Measurements from ENCODE around the gene CABP4. TPM values are rescaled to one million over a fixed set of nuclear protein-coding genes. Genes with fewer than 3 reads are reported as not detected.

Gene CABP4
- total RNA-seq, 1 experiment from 2014 or later: not detected

- ChIA-PET POLR2A (interaction anchor here (0.5 kb wide), 1 partner anchor 28 kb away, joined by 3 read pairs; the partner anchor contains the start of gene CORO1B), CTCF (interaction anchor here (0.5 to 3.6 kb wide), 5 partner anchors 14 to 33 kb away, joined by 3 to 22 read pairs (median 4); partner anchors contain the start of genes PPP1CA and RAD9A)
- Mint-ChIP-seq H3K27me3 (ENCODE audit: low read depth) (peaks cover 16% of the 10 kb centered on the region), H3K9me3 (no peaks in the 10 kb centered on the region), H3K36me3 (no peaks in the 10 kb centered on the region), H3K4me1 (peaks cover 14% of the 10 kb centered on the region), H3K27ac (peak within 1 kb of the TSS; percentile 13), H3K4me3 (peak within 1 kb of the TSS; percentile 74)
- TF ChIP-seq ZNF396 (CRISPR knock-in tag; IDR thresholded peaks at IDR 0.05; ENCODE audit: borderline replicate concordance) (no peak), NFYB (CRISPR knock-in tag; conservative IDR thresholded peaks at IDR 0.05; ENCODE audit: low read depth) (no peak), ZNF281 (CRISPR knock-in tag; IDR thresholded peaks at IDR 0.05) (peak; percentile 62; the same call in 1 of the 2 replicates), SOX15 (CRISPR knock-in tag; IDR thresholded peaks at IDR 0.05) (no peak), GRHL2 (CRISPR knock-in tag; IDR thresholded peaks at IDR 0.05; ENCODE audit: insufficient replicate concordance, severe bottlenecking) (no peak), ZNF423 (CRISPR knock-in tag; IDR thresholded peaks at IDR 0.05) (no peak), FOXP4 (CRISPR knock-in tag; IDR thresholded peaks at IDR 0.05) (0 out of 2 replicates have a peak, but pooled peaks have one; percentile 26), OVOL2 (CRISPR knock-in tag; IDR thresholded peaks at IDR 0.05; ENCODE audit: borderline replicate concordance) (no peak), ZBTB43 (CRISPR knock-in tag; IDR thresholded peaks at IDR 0.05) (no peak)
- ATAC-seq: peak; percentile 46
- peak; percentile 66 for DNase-seq (ENCODE audit: low spot score)
Measured at GRCh38 chr11:67415501-67416304, 39.5 kb upstream of the CABP4 start, which contains the start of gene CARNS1. Gene CARNS1 (plus strand): TSS chr11:67415678. CDS start chr11:67416200, 522 bp downstream.

- POLR2A ChIA-PET: interaction anchor here (2.3 kb wide), 1 partner anchor 15 kb away, joined by 7 read pairs; the partner anchor contains the start of gene PPP1CA
- no peaks in the 10 kb centered on the region for H3K9me3 Mint-ChIP-seq
- CTCF ChIA-PET: interaction anchor here (1.2 to 1.6 kb wide), 2 partner anchors 15 to 34 kb away, joined by 3 to 5 read pairs; partner anchors contain the start of gene PPP1CA
- H3K36me3 Mint-ChIP-seq: no peaks in the 10 kb centered on the region
- H3K27ac Mint-ChIP-seq: peak overlapping the region; percentile 81
- peak overlapping the region; percentile 65 for H3K4me3 Mint-ChIP-seq
- peaks cover 20% of the 10 kb centered on the region for H3K27me3 Mint-ChIP-seq (ENCODE audit: low read depth)
- H3K4me1 Mint-ChIP-seq: peaks cover 17% of the 10 kb centered on the region
- DNase-seq (ENCODE audit: low spot score): no peak
- TF ChIP-seq ZNF671 (CRISPR knock-in tag; IDR thresholded peaks at IDR 0.05): no peak
- no peak for TF ChIP-seq ERG (CRISPR knock-in tag; IDR thresholded peaks at IDR 0.05)
- no peak for TF ChIP-seq MAX (CRISPR knock-in tag; IDR thresholded peaks at IDR 0.05)
- TF ChIP-seq FOXP4 (CRISPR knock-in tag; IDR thresholded peaks at IDR 0.05): 0 out of 2 replicates have a peak, but pooled peaks have one; percentile 3
- no peak for TF ChIP-seq MLX (CRISPR knock-in tag; IDR thresholded peaks at IDR 0.05)
- no peak for TF ChIP-seq ATF2 (CRISPR knock-in tag; IDR thresholded peaks at IDR 0.05; ENCODE audit: borderline replicate concordance, low read depth)
- no peak for TF ChIP-seq TCF7 (CRISPR knock-in tag; IDR thresholded peaks at IDR 0.05; ENCODE audit: low read depth)
- ATAC-seq: no peak
Measured at GRCh38 chr11:67416416-67417335, 38.5 kb upstream of the CABP4 start.
